Loucy (cell line): Measurements from ENCODE around the gene MAST4.

ENCODE experiments used
- H2AFZ ChIP-seq: fragments of 200-600 bp; sonication (generic); 2 replicates; pipeline ENCODE4 v1.6.0; 2016; ENCODE audit warnings: antibody characterized with exemption, mild to moderate bottlenecking, low read length, moderate library complexity
- H3F3A ChIP-seq: fragments of 200-600 bp; 2 replicates; pipeline ENCODE4 v1.6.0; 2016; ENCODE audit warnings: antibody characterized with exemption, low read depth, mild to moderate bottlenecking
- H3K27me3 ChIP-seq: fragments of 200-600 bp; sonication (generic); 2 replicates; pipeline ENCODE4 v1.6.1; 2014; ENCODE audit warnings: low read length, mild to moderate bottlenecking; ENCODE audit not compliant: insufficient read depth, poor library complexity, severe bottlenecking
- H3K36me3 ChIP-seq: fragments of 200-600 bp; sonication (generic); 2 replicates; pipeline ENCODE4 v1.6.1; 2016; ENCODE audit warnings: low read length; ENCODE audit not compliant: insufficient read depth
- H3K4me1 ChIP-seq: fragments of 200-600 bp; sonication (generic); 2 replicates; pipeline ENCODE4 v1.5.1; 2014; ENCODE audit warnings: low read length, mild to moderate bottlenecking; ENCODE audit not compliant: insufficient read depth, poor library complexity, severe bottlenecking
- H3K4me2 ChIP-seq: fragments of 200-600 bp; sonication (generic); 2 replicates; pipeline ENCODE4 v1.6.0; 2014; ENCODE audit warnings: antibody characterized with exemption, low read length, low read depth, mild to moderate bottlenecking; ENCODE audit not compliant: poor library complexity, severe bottlenecking
- H3K4me3 ChIP-seq: fragments of 200-600 bp; sonication (generic); 2 replicates; pipeline ENCODE4 v1.5.1; 2014; ENCODE audit warnings: low read length, mild to moderate bottlenecking, mixed read lengths; ENCODE audit not compliant: poor library complexity, severe bottlenecking
- H3K79me2 ChIP-seq: fragments of 200-600 bp; sonication (generic); 2 replicates; pipeline ENCODE4 v1.6.1; 2014; ENCODE audit warnings: low read length; ENCODE audit not compliant: insufficient read depth
- H3K9ac ChIP-seq: fragments of 200-600 bp; sonication (generic); 2 replicates; pipeline ENCODE4 v1.6.0; 2014; ENCODE audit warnings: mild to moderate bottlenecking, low read depth, low read length, moderate library complexity; ENCODE audit not compliant: poor library complexity, severe bottlenecking
- H3K9me2 ChIP-seq: fragments of 200-600 bp; sonication (generic); replicated peaks from 2 replicates; pipeline ENCODE4 v1.6.1; 2016; ENCODE audit warnings: low read depth, low read length, mixed read lengths
- H3K9me3 ChIP-seq: fragments of 200-600 bp; sonication (generic); 2 replicates; pipeline ENCODE4 v1.6.1; 2014; ENCODE audit warnings: mild to moderate bottlenecking, antibody characterized with exemption, low read length, low read depth; ENCODE audit not compliant: insufficient read depth
- H4K20me1 ChIP-seq: fragments of 200-600 bp; sonication (generic); 2 replicates; pipeline ENCODE4 v1.6.0; 2014; ENCODE audit warnings: antibody characterized with exemption, low read length, mild to moderate bottlenecking; ENCODE audit not compliant: insufficient read depth, poor library complexity, severe bottlenecking
- EZH2phosphoT487 ChIP-seq: fragments of 200-600 bp; IDR thresholded peaks from 2 replicates; pipeline ENCODE4 v1.6.1; 2018; ENCODE audit warnings: antibody characterized with exemption, mild to moderate bottlenecking, moderate library complexity, borderline replicate concordance
- TF ChIP-seq, protein P1 (sequence below): fragments of 200-600 bp; sonication (generic); conservative IDR thresholded peaks from 2 replicates; pipeline ENCODE4 v1.5.1; 2014; ENCODE audit warnings: mild to moderate bottlenecking, antibody characterized with exemption, low read length

The MAST4 gene

DNA sequence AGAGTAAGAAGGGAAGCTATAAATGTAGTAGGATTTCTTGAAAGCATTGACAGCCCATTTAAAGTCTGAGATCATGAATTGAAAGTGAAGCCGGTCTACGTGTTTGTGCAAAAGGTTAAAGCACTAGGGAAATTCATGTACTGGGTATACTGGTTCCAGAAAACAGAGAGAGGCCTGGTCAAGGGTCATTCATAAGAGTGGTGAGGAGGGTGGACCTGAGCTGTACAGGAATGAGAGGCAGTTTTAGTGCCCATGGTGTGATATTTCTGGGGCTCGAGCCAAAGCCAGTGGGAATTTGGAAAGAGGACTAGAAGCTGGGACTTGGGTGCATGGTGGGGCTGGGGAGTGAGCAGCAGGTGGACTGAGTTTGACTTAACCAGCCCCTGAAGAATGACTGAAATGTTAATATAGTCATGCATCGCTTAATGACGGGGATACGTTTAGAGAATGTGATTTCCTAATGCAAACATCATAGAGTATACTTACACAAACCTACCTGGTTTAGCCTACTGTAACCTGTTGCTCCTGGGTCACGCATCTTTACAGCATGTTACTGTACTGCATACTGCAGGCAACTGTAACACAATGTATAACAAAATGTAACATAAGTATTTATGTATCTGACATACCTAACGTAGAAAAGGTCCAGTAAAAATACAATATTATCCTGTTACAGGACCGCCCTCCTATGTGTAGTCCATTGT lies 173.0 kb downstream of the MAST4 start:
- Histone ChIP-seq H2AFZ (no peak overlapping the region), H4K20me1 (no peaks in the 10 kb centered on the region), H3K4me3 (no peak overlapping the region), H3K4me2 (no peak overlapping the region), H3K9me3 (no peaks in the 10 kb centered on the region), H3K36me3 (no peaks in the 10 kb centered on the region), H3K9me2 (no peaks in the 10 kb centered on the region), H3K9ac (no peak overlapping the region), H3F3A (no peaks in the 10 kb centered on the region), H3K27me3 (no peaks in the 10 kb centered on the region), H3K4me1 (no peaks in the 10 kb centered on the region), H3K79me2 (no peaks in the 10 kb centered on the region)
- TF ChIP-seq, protein P1, sequence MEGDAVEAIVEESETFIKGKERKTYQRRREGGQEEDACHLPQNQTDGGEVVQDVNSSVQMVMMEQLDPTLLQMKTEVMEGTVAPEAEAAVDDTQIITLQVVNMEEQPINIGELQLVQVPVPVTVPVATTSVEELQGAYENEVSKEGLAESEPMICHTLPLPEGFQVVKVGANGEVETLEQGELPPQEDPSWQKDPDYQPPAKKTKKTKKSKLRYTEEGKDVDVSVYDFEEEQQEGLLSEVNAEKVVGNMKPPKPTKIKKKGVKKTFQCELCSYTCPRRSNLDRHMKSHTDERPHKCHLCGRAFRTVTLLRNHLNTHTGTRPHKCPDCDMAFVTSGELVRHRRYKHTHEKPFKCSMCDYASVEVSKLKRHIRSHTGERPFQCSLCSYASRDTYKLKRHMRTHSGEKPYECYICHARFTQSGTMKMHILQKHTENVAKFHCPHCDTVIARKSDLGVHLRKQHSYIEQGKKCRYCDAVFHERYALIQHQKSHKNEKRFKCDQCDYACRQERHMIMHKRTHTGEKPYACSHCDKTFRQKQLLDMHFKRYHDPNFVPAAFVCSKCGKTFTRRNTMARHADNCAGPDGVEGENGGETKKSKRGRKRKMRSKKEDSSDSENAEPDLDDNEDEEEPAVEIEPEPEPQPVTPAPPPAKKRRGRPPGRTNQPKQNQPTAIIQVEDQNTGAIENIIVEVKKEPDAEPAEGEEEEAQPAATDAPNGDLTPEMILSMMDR = no peak
- no peak for TF ChIP-seq EZH2phosphoT487

DNA sequence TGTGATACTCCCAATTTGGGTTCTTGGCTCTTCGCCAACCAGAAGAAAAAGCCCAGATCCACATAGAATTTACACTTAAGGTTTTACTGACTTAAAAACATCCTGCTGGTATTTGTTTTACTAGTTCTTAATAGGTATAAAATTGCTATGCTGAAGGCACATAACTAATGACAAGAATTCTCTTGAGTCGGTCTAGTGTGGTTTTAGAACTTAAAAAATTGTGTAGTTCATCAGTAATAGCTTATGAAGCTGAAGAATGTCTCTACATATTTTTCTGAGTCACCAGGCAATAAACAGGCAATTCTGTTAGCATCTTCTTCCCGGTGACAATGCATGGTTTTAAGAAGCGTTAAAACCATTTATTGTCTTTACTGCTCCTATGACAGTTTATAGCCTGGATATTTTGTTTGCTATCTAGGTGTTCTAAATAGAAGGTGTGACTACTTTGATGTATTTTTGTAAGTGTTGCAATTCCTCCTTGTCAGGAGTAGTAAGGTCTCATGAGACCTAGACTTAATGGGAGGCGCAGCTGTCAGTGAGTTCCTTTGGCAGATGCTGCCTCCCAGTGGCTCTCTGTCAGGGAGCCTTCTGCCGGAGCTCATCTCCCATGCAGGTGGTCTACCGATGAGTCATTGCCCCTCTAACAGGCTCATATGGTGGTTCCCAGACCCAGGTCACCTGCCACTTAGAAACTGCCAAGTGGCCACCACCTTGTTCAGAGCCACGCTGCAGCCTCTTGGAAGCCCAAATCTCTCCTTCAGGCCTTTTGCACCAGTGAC lies 173.8 kb downstream of the MAST4 start:
- no peaks in the 10 kb centered on the region for H3K4me1 ChIP-seq
- no peaks in the 10 kb centered on the region for H3K79me2 ChIP-seq
- H3K4me2 ChIP-seq = no peak overlapping the region
- H3K9me2 ChIP-seq = no peaks in the 10 kb centered on the region
- no peak overlapping the region for H2AFZ ChIP-seq
- H3K36me3 ChIP-seq = no peaks in the 10 kb centered on the region
- H3K4me3 ChIP-seq = no peak overlapping the region
- no peak overlapping the region for H3K9ac ChIP-seq
- no peaks in the 10 kb centered on the region for H3K9me3 ChIP-seq
- H4K20me1 ChIP-seq = no peaks in the 10 kb centered on the region
- TF ChIP-seq EZH2phosphoT487 = no peak
- TF ChIP-seq, protein P1 = peak; percentile 29; the same call in 1 of the 2 replicates
- H3K27me3 ChIP-seq = no peaks in the 10 kb centered on the region
- no peaks in the 10 kb centered on the region for H3F3A ChIP-seq

DNA sequence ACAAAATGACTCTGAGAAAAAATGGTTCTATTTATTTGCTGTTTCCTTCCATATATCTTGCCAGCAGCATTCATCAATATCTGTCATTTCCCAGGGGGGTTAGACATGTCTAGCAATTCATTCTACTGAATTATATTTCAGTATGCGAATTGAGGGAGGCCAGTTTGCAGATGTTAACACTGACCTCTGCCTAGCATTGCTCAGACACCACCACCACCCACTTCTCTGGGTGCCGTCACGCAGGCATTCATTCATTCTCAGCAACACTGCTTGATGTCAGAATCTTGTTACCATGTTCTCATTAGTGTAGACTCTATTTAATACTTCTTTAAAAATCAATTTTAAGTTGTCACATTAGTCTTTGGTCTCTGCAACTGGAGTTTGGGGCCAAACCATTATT lies 181.7 kb downstream of the MAST4 start:
- Histone ChIP-seq H3F3A (no peaks in the 10 kb centered on the region), H4K20me1 (no peaks in the 10 kb centered on the region), H3K36me3 (no peaks in the 10 kb centered on the region), H3K9me2 (no peaks in the 10 kb centered on the region), H3K9me3 (no peaks in the 10 kb centered on the region), H3K9ac (no peak overlapping the region), H3K4me2 (no peak overlapping the region), H3K4me3 (no peak overlapping the region), H3K27me3 (no peaks in the 10 kb centered on the region), H2AFZ (no peak overlapping the region), H3K4me1 (no peaks in the 10 kb centered on the region), H3K79me2 (no peaks in the 10 kb centered on the region)
- TF ChIP-seq, protein P1 = no peak
- TF ChIP-seq EZH2phosphoT487 = no peak
